PFSK-1 (cell line): ENCODE data around the gene RSRC1.

Source experiments
- FOXP2 ChIP-seq: optimal IDR thresholded peaks from 2 replicates; pipeline ENCODE3; 2011; ENCODE audit warnings: borderline replicate concordance, control low read depth, inconsistent platforms; ENCODE audit not compliant: insufficient read depth; ENCODE audit errors: extremely low read length, extremely low read depth
- POLR2AphosphoS5 ChIP-seq: IDR thresholded peaks from 2 replicates; pipeline ENCODE4 v1.6.1; 2012; ENCODE audit warnings: low read depth, mild to moderate bottlenecking, control low read depth, low read length, moderate library complexity
- REST ChIP-seq, 2 experiments: IDR thresholded peaks; 2 replicates each; pipeline versions ENCODE4 v1.6.1 to v1.8.0; 2011 to 2012; ENCODE audit warnings: low read depth in 2 of 2, low read length in 2 of 2, control low read depth in 1 of 2, inconsistent platforms in 1 of 2, mild to moderate bottlenecking in 1 of 2, moderate library complexity in 1 of 2; ENCODE audit not compliant: insufficient read depth in 1 of 2
- SIN3A ChIP-seq: IDR thresholded peaks from 2 replicates; pipeline ENCODE4 v1.6.1; 2012; ENCODE audit warnings: mild to moderate bottlenecking, low read length, moderate library complexity, borderline replicate concordance; ENCODE audit not compliant: insufficient read depth
- TAF1 ChIP-seq: IDR thresholded peaks from 2 replicates; pipeline ENCODE4 v1.6.1; 2012; ENCODE audit warnings: low read length, control low read depth, borderline replicate concordance; ENCODE audit not compliant: insufficient read depth

The RSRC1 gene

GRCh38 chr3:158249183-158249582, 139.3 kb downstream of the RSRC1 start:
- no peak for TF ChIP-seq SIN3A
- TF ChIP-seq TAF1 = no peak
- TF ChIP-seq FOXP2 = no peak
- no peak for TF ChIP-seq REST (IDR thresholded peaks at IDR 0.05; ENCODE audit: insufficient read depth in 1 of 2, low read depth in 2 of 2, low read length in 2 of 2)

GRCh38 chr3:158258619-158259018, 148.7 kb downstream of the RSRC1 start:
- TF ChIP-seq POLR2AphosphoS5 = no peak
- TF ChIP-seq SIN3A = no peak
- no peak for TF ChIP-seq REST (IDR thresholded peaks at IDR 0.05; ENCODE audit: insufficient read depth in 1 of 2, low read depth in 2 of 2, low read length in 2 of 2)
- no peak for TF ChIP-seq TAF1
- no peak for TF ChIP-seq FOXP2

- TF ChIP-seq FOXP2 (no peak), TAF1 (no peak), POLR2AphosphoS5 (no peak)
Observed at GRCh38 chr3:158260392-158260791, 150.5 kb downstream of the RSRC1 start.

- TF ChIP-seq REST (IDR thresholded peaks at IDR 0.05; ENCODE audit: insufficient read depth in 1 of 2, low read depth in 2 of 2, low read length in 2 of 2) (no peak), FOXP2 (no peak), SIN3A (no peak), TAF1 (no peak), POLR2AphosphoS5 (no peak)
Observed at GRCh38 chr3:158261371-158261991, 151.6 kb downstream of the RSRC1 start.

DNA sequence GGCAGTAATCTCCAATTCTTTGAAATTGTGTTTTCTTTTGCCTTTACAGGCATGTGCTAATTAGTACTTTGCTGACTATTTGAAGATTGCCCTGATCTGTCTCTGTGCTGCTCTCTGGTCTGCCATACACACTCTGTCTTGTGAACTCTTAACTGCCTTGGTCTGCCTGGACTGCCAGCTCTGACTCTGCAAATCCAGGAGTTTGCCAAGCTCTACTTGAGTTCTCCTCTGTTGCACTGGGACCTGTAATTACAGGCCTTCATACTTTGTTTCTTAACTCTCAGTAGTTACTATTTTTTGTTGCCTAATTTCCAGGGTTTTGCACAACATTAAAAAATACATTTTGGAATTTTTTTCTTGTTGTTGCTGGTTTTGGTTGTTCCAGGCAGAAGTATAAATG, 155.0 kb downstream of the RSRC1 start:
- TF ChIP-seq TAF1 (no peak), POLR2AphosphoS5 (no peak)

- TF ChIP-seq POLR2AphosphoS5 = no peak
- TF ChIP-seq TAF1 = no peak
- TF ChIP-seq FOXP2 = no peak
- no peak for TF ChIP-seq SIN3A
- TF ChIP-seq REST (IDR thresholded peaks at IDR 0.05; ENCODE audit: insufficient read depth in 1 of 2, low read depth in 2 of 2, low read length in 2 of 2) = no peak
Observed at GRCh38 chr3:158267015-158267414, 157.1 kb downstream of the RSRC1 start.
